ENCODE measurements around the gene NCAM1. TPM values are rescaled to one million over a fixed set of nuclear protein-coding genes. Genes with fewer than 3 reads are reported as not detected.

NCAM1 gene
- total RNA-seq, 4 donors from 2014 or later, result 1.8 to 42.9 (median 10.5) TPM

DNA sequence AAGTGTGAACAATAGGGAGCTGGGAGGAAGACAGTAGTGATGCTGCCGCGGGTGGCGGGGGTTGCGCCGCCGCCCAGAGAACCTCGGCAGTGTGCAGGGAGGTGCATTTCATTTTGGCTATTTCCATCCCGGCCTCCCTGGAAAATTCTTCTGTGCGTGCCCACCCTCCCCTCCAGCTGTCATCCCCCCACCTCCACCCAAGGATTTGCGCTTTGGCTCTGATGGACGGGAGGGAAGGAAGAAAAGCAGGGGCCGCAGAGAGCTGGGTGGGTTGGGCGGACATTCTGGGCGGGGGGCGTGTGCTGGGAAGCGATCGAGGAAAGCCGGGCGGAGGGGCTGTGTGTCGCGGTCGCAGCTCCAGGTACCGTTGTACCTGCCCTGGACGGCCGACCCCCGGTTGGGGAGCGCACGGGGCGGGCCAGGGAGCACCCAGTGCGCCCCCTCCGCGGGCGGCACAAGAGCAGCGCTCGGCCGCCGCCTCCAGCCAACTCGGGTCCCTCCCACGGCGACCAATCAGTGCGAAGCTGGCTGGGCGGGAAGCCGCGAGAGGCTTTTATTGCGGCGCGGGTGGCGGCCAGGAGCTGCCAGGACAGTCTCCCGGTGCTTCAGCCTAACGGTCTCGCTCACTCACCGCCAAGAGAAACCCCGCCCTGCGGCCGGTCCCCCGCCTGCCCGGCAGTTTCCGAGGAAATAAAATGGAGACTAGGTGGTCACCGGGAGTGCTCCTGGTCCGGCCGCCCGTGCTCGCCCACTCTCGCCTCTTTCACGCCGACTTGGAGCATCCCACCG is 1.6 kb downstream of the NCAM1 start:
- Histone ChIP-seq H3K4me3 (peak overlapping the region; percentile 33 to 59 (median 48)), H3K4me1 (peaks cover 0 to 14% (median 0%) of the 10 kb centered on the region in 4 donors), H3K27me3 (no peaks in the 10 kb centered on the region), H3K36me3 (no peaks in the 10 kb centered on the region), H3K27ac (peak overlapping the region in 2 of 4 donors; percentile 46 to 62), H3K9me3 (no peaks in the 10 kb centered on the region)
- DNase-seq, result peak in 2 of 3 donors; percentile 57 to 58
- no peak for TF ChIP-seq POLR2A (IDR thresholded peaks at IDR 0.05)
- TF ChIP-seq, protein P1, sequence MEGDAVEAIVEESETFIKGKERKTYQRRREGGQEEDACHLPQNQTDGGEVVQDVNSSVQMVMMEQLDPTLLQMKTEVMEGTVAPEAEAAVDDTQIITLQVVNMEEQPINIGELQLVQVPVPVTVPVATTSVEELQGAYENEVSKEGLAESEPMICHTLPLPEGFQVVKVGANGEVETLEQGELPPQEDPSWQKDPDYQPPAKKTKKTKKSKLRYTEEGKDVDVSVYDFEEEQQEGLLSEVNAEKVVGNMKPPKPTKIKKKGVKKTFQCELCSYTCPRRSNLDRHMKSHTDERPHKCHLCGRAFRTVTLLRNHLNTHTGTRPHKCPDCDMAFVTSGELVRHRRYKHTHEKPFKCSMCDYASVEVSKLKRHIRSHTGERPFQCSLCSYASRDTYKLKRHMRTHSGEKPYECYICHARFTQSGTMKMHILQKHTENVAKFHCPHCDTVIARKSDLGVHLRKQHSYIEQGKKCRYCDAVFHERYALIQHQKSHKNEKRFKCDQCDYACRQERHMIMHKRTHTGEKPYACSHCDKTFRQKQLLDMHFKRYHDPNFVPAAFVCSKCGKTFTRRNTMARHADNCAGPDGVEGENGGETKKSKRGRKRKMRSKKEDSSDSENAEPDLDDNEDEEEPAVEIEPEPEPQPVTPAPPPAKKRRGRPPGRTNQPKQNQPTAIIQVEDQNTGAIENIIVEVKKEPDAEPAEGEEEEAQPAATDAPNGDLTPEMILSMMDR (IDR thresholded peaks at IDR 0.05), result no peak

DNA sequence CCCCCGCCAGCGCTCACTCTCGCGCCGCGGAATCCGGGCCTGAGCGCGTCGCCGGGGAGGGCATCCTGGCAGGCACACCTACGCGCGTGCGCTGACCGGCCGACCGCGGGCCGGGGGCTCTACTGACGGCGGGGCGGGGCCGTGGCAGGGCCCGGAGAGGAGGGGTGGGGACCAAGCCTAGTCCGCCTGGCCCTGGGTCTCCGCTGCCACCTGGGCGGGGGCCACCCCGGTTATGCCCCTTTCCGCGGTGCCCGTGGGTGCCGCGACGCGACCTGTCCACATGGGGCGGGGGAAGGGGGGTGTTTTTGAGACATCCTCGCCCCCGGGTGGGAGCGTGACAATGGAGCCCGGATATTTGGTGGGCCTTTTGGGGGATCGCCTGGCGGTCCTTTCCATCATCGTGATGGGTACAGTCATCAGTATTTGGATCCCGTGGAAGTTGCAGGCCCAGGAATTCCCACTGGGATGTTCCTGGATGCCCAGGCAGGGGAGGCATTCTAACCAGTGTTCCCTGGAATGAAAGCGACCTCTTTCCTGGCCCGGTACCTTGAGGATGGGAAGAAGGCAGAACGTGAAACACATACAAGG is 2.2 kb downstream of the NCAM1 start:
- H3K9me3 ChIP-seq, result no peaks in the 10 kb centered on the region
- no peaks in the 10 kb centered on the region for H3K27me3 ChIP-seq
- H3K27ac ChIP-seq, result peak overlapping the region in 2 of 4 donors; percentile 38 to 62
- DNase-seq, result peak in 1 of 3 donors; percentile 38
- H3K36me3 ChIP-seq, result no peaks in the 10 kb centered on the region
- H3K4me3 ChIP-seq, result peak overlapping the region; percentile 33 to 59 (median 48)
- TF ChIP-seq POLR2A (IDR thresholded peaks at IDR 0.05), result no peak
- TF ChIP-seq, protein P1 (IDR thresholded peaks at IDR 0.05), result no peak
- peaks cover 0 to 14% (median 0%) of the 10 kb centered on the region in 4 donors for H3K4me1 ChIP-seq

DNA sequence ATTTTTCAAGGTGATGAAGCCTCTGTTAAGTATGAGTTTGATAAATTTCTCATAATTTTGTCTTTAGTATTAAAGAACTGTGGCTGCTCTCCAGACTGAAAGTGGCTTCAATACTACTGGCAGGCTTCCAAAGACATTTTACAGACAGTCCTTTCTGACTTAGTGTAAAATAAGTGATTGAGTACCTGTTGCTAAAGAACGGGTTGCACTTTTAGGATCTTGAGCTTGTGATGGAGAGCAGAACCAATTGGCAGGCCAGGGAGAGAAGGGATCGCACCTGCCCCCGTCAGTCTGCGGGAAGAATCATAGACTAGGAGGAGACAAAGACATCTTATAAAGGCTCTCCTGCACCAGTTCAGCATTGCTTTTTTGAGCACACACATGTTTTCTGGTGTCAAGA is 4.4 kb downstream of the NCAM1 start:
- Histone ChIP-seq H3K27ac (no peak overlapping the region), H3K27me3 (no peaks in the 10 kb centered on the region), H3K36me3 (no peaks in the 10 kb centered on the region), H3K4me1 (peaks cover 0 to 19% (median 0%) of the 10 kb centered on the region in 4 donors), H3K9me3 (no peaks in the 10 kb centered on the region), H3K4me3 (no peak overlapping the region)
- DNase-seq, result no peak
- no peak for TF ChIP-seq POLR2A (IDR thresholded peaks at IDR 0.05)
- TF ChIP-seq, protein P1 (IDR thresholded peaks at IDR 0.05), result no peak

DNA sequence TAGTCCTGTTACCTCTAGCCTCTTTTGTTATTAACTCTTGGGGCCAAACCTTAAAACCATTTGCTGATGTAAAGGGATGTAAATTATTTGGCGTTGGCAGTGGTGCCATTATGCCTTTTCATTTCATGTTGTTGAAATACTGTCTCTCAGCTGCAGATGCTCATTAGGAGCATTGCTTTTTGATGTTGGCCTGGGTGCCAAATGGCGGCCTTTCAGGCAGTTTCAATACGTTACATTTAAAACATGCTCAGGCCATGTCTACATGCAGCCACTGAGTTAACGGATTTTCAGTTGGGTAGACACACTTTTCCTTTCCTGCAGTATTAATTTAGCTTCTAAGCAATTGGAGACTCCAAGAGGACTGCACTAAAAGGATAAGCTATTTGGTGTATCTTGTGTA is 5.3 kb downstream of the NCAM1 start:
- Histone ChIP-seq H3K27ac (no peak overlapping the region), H3K4me1 (peaks cover 0 to 18% (median 0%) of the 10 kb centered on the region in 4 donors), H3K27me3 (no peaks in the 10 kb centered on the region), H3K4me3 (no peak overlapping the region), H3K9me3 (no peaks in the 10 kb centered on the region), H3K36me3 (no peaks in the 10 kb centered on the region)
- TF ChIP-seq, protein P1 (IDR thresholded peaks at IDR 0.05), result no peak
- no peak for TF ChIP-seq POLR2A (IDR thresholded peaks at IDR 0.05)
- no peak for DNase-seq

DNA sequence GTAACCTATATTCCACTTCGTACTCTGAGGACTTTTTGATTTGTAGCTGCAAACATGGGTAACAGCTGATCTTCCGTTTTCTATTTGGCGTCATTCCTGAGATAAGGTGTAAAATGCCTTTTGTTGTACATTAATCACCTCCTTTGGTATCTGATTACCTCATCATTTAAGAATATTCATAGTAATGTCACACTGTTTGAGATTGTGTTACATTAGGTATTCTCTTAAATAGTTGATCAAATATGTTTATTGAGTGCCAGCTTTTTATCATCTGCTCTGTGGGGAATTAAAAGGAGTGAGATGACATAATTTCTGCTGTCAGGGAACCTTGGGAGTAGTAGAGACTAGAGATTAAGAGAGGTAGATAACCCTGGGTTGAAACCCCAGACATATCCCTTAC is 5.9 kb downstream of the NCAM1 start:
- DNase-seq, result no peak
- no peak overlapping the region for H3K4me3 ChIP-seq
- H3K27ac ChIP-seq, result no peak overlapping the region
- no peaks in the 10 kb centered on the region for H3K27me3 ChIP-seq
- TF ChIP-seq, protein P1 (IDR thresholded peaks at IDR 0.05), result no peak
- no peak for TF ChIP-seq POLR2A (IDR thresholded peaks at IDR 0.05)
- H3K36me3 ChIP-seq, result no peaks in the 10 kb centered on the region
- peaks cover 0 to 13% (median 0%) of the 10 kb centered on the region in 4 donors for H3K4me1 ChIP-seq
- no peaks in the 10 kb centered on the region for H3K9me3 ChIP-seq

Data from Peyer's patch (tissue), 4 donors.